Sigmoid colon (tissue), 7 donors: Measurements from ENCODE around the gene IFI27L2. TPM values are rescaled to one million over a fixed set of nuclear protein-coding genes. Genes with fewer than 3 reads are reported as not detected.

Source experiments
- DNase-seq: peaks from one replicate; pipeline ENCODE4 v3.0.0-alpha.2; 2019
- H3K27ac ChIP-seq, 4 donors: fragments of 200-600 bp; sonication (generic); one replicate each; pipeline ENCODE4 v1.5.1; 2016 to 2019; ENCODE audit warnings: mild to moderate bottlenecking in 1 of 4
- H3K27me3 ChIP-seq, 3 donors: fragments of 200-600 bp; sonication (generic); one replicate each; pipeline ENCODE4 v1.5.1; 2019; ENCODE audit warnings: mild to moderate bottlenecking in 1 of 3
- H3K36me3 ChIP-seq, 4 donors: fragments of 200-600 bp; sonication (generic); one replicate each; pipeline ENCODE4 v1.5.1; 2016 to 2019
- H3K4me1 ChIP-seq, 4 donors: fragments of 200-600 bp; sonication (generic); one replicate each; pipeline ENCODE4 v1.5.1; 2017 to 2019
- H3K4me3 ChIP-seq, 4 donors: fragments of 200-600 bp; sonication (generic); one replicate each; pipeline ENCODE4 v1.5.1; 2017 to 2019; ENCODE audit warnings: mild to moderate bottlenecking in 2 of 4, moderate library complexity in 1 of 4
- H3K9me3 ChIP-seq, 4 donors: fragments of 200-600 bp in 3 of 4; sonication (generic) in 3 of 4; one replicate each; pipeline versions ENCODE4 v1.5.1 to v1.6.1; 2013 to 2019
- CTCF ChIP-seq, 4 experiments: fragments of 450-650 bp in 3 of 4; fragments of 200-600 bp in 1 of 4; IDR thresholded peaks; one replicate each; pipeline ENCODE4 v1.5.1; 2016 to 2019; ENCODE audit warnings: antibody characterized with exemption in 4 of 4, mild to moderate bottlenecking in 3 of 4, moderate library complexity in 2 of 4
- EP300 ChIP-seq, 4 donors: sonication (generic); formaldehyde crosslinking; IDR thresholded peaks; one replicate each; pipeline ENCODE4 v1.6.1; 2017; ENCODE audit warnings: antibody characterized with exemption in 4 of 4
- POLR2A ChIP-seq, 2 donors: fragments of 450-650 bp; IDR thresholded peaks; one replicate each; pipeline ENCODE4 v1.6.1; 2016; ENCODE audit warnings: antibody characterized with exemption in 2 of 2, mild to moderate bottlenecking in 2 of 2, moderate library complexity in 2 of 2
- POLR2AphosphoS5 ChIP-seq, 4 donors: sonication (generic); formaldehyde crosslinking; IDR thresholded peaks; one replicate each; pipeline ENCODE4 v1.6.1; 2017; ENCODE audit warnings: antibody characterized with exemption in 4 of 4
- WGBS, 2 donors: extraction: QIAGEN DNeasy Blood & Tissue Kit; methylation state at CpG; one replicate each; pipeline ENCODE4 v1.1.7; 2013; 5-methylcytosine and 5-hydroxymethylcytosine counted together
- intact Hi-C: fragments of 100-400 bp; cut with DNase I; formaldehyde crosslinking; loops from one replicate; pipeline ENCODE4 v1.15.1; 2023
- polyA plus RNA-seq, 3 donors: library from polyadenylated mRNA; stranded (reverse); fragments of 200-250 nt; gene quantifications; one replicate each; pipeline ENCODE4 v1.2.3, GENCODE V29; 2013
- total RNA-seq, 4 donors: library from RNA; depleted of rRNA; stranded (reverse); fragments of >200 nt; gene quantifications; one replicate each; pipeline ENCODE4 v1.1.0, GENCODE V29; 2016
- donor health status: healthy with polysubstance abuse.
- donor health status: Bipolar disorder and iron deficiency.
- donor health status: healthy.

IFI27L2 gene
- total and polyA plus RNA-seq, 7 donors: 47.9 to 145 (median 84.7) TPM

- H3K36me3 ChIP-seq: peaks cover 0 to 5% (median 0%) of the 10 kb centered on the region in 4 donors
- intact Hi-C loops: no loop called here
- H3K4me1 ChIP-seq: no peaks in the 10 kb centered on the region
- no peaks in the 10 kb centered on the region for H3K27me3 ChIP-seq
- H3K27ac ChIP-seq: no peak overlapping the region
- H3K4me3 ChIP-seq: no peak overlapping the region
- 73 to 79% methylated on average over 10 of the region's 10 CpGs for WGBS, 2 donors
- no peak for TF ChIP-seq EP300 (IDR thresholded peaks at IDR 0.05)
- no peak for TF ChIP-seq CTCF (IDR thresholded peaks at IDR 0.05)
- TF ChIP-seq POLR2A (IDR thresholded peaks at IDR 0.05): no peak
- no peak for TF ChIP-seq POLR2AphosphoS5 (IDR thresholded peaks at IDR 0.05)
- DNase-seq: no peak
- H3K9me3 ChIP-seq: no peaks in the 10 kb centered on the region
Observed at GRCh38 chr14:94098326-94098992, 30.9 kb downstream of the IFI27L2 start.

- TF ChIP-seq POLR2AphosphoS5 (IDR thresholded peaks at IDR 0.05) (no peak), POLR2A (IDR thresholded peaks at IDR 0.05) (no peak), EP300 (IDR thresholded peaks at IDR 0.05) (no peak), CTCF (IDR thresholded peaks at IDR 0.05) (no peak)
- 96 to 97% methylated on average over 4 of the region's 4 CpGs for whole genome bisulfite sequencing, 2 donors
- Histone ChIP-seq H3K9me3 (no peaks in the 10 kb centered on the region), H3K27ac (no peak overlapping the region), H3K27me3 (no peaks in the 10 kb centered on the region), H3K36me3 (peaks cover 0 to 5% (median 0%) of the 10 kb centered on the region in 4 donors), H3K4me1 (no peaks in the 10 kb centered on the region), H3K4me3 (no peak overlapping the region)
- DNase-seq: no peak
- intact Hi-C loops: no loop called here
Observed at GRCh38 chr14:94097091-94097490, 32.3 kb downstream of the IFI27L2 start.

GRCh38 chr14:94093418-94093817 lies 36.0 kb downstream of the IFI27L2 start:
- TF ChIP-seq CTCF (IDR thresholded peaks at IDR 0.05) (no peak), POLR2A (IDR thresholded peaks at IDR 0.05) (no peak), EP300 (IDR thresholded peaks at IDR 0.05) (no peak), POLR2AphosphoS5 (IDR thresholded peaks at IDR 0.05) (no peak)
- Histone ChIP-seq H3K4me1 (no peaks in the 10 kb centered on the region), H3K9me3 (no peaks in the 10 kb centered on the region), H3K27ac (no peak overlapping the region), H3K27me3 (no peaks in the 10 kb centered on the region), H3K4me3 (no peak overlapping the region), H3K36me3 (peaks cover 0 to 5% (median 0%) of the 10 kb centered on the region in 4 donors)
- intact Hi-C loops: no loop called here
- no peak for DNase-seq
- WGBS, 2 donors: 97 to 98% methylated on average over 2 of the region's 2 CpGs

- no peaks in the 10 kb centered on the region for H3K36me3 ChIP-seq
- no peaks in the 10 kb centered on the region for H3K4me1 ChIP-seq
- TF ChIP-seq CTCF (IDR thresholded peaks at IDR 0.05) (no peak), POLR2A (IDR thresholded peaks at IDR 0.05) (no peak), POLR2AphosphoS5 (IDR thresholded peaks at IDR 0.05) (no peak), EP300 (IDR thresholded peaks at IDR 0.05) (no peak)
- DNase-seq: no peak
- H3K9me3 ChIP-seq: no peaks in the 10 kb centered on the region
- intact Hi-C loops: no loop called here
- no peaks in the 10 kb centered on the region for H3K27me3 ChIP-seq
- H3K4me3 ChIP-seq: no peak overlapping the region
- 94 to 97% methylated on average over 4 of the region's 4 CpGs for WGBS, 2 donors
- H3K27ac ChIP-seq: no peak overlapping the region
Observed at GRCh38 chr14:94089479-94089878, 39.9 kb downstream of the IFI27L2 start.

GRCh38 chr14:94088516-94088915 lies 40.9 kb downstream of the IFI27L2 start:
- WGBS, 2 donors: 95% methylated on average over 5 of the region's 5 CpGs

More at GRCh38 chr14:94088516-94088915, 40.9 kb downstream of the IFI27L2 start:
- H3K27me3 ChIP-seq: no peaks in the 10 kb centered on the region
- no peaks in the 10 kb centered on the region for H3K9me3 ChIP-seq
- no peak for TF ChIP-seq EP300 (IDR thresholded peaks at IDR 0.05)
- no peak for TF ChIP-seq POLR2AphosphoS5 (IDR thresholded peaks at IDR 0.05)
- no peak for TF ChIP-seq POLR2A (IDR thresholded peaks at IDR 0.05)
- no peak for TF ChIP-seq CTCF (IDR thresholded peaks at IDR 0.05)
- no peaks in the 10 kb centered on the region for H3K36me3 ChIP-seq
- intact Hi-C loops: no loop called here
- no peak overlapping the region for H3K4me3 ChIP-seq
- DNase-seq: no peak
- no peaks in the 10 kb centered on the region for H3K4me1 ChIP-seq
- H3K27ac ChIP-seq: no peak overlapping the region
